ENCODE data around the gene LCK. TPM values are rescaled to one million over a fixed set of nuclear protein-coding genes. Genes with fewer than 3 reads are reported as not detected.

Gene LCK
- polyA plus RNA-seq, 3 donors, result 0.15 to 2.2 (median 1.7) TPM

GRCh38 chr1:32208891-32209328 lies 42.2 kb upstream of the LCK start, which contains the start of gene DCDC2B:
Gene DCDC2B (plus strand): TSS chr1:32209089. CDS start chr1:32209094, 5 bp downstream.
- peaks cover 0 to 1% (median 0%) of the 10 kb centered on the region in 7 donors for H3K9me3 Mint-ChIP-seq

More at GRCh38 chr1:32208891-32209328, 42.2 kb upstream of the LCK start, which contains the start of gene DCDC2B:
- intact Hi-C loops (cut with micrococcal nuclease), result no loop called here
- Histone ChIP-seq H3K27me3 (ENCODE audit: control insufficient read depth in 2 of 2, insufficient read depth in 2 of 2, low read length in 2 of 2) (no peaks in the 10 kb centered on the region), H3K4me1 (ENCODE audit: control insufficient read depth in 1 of 2, insufficient read depth in 2 of 2, low read length in 2 of 2) (peaks cover 14 to 16% of the 10 kb centered on the region in 2 donors), H3K9ac (ENCODE audit: insufficient read depth, low read length, poor library complexity, severe bottlenecking) (no peak within 1 kb of the TSS), H3K27ac (ENCODE audit: low read depth in 1 of 2, low read length in 2 of 2) (peak within 1 kb of the TSS in 1 of 2 donors; percentile 20), H3K9me3 (replicated peaks in 1 of 2; ENCODE audit: control insufficient read depth in 1 of 2, insufficient read depth in 1 of 2, low read length in 2 of 2) (no peaks in the 10 kb centered on the region), H2AFZ (ENCODE audit: insufficient read depth, low read depth, low read length, poor library complexity, severe bottlenecking) (no peak within 1 kb of the TSS), H4K20me1 (ENCODE audit: insufficient read depth, low read length) (no peaks in the 10 kb centered on the region), H3K36me3 (replicated peaks in 1 of 2; ENCODE audit: control insufficient read depth in 1 of 2, insufficient read depth in 2 of 2, low read length in 2 of 2) (peaks cover 0 to under 1% of the 10 kb centered on the region in 2 donors), H3K4me2 (replicated peaks; ENCODE audit: extremely low read depth, low read length, poor library complexity, severe bottlenecking) (no peak within 1 kb of the TSS), H3K4me3 (replicated peaks in 1 of 3; ENCODE audit: low read depth in 2 of 3, low read length in 3 of 3) (no peak within 1 kb of the TSS), H3K79me2 (ENCODE audit: insufficient read depth, low read length) (no peaks in the 10 kb centered on the region)
- WGBS (ENCODE audit: insufficient coverage), result 96% methylated on average over 5 of the region's 5 CpGs
- no peak for TF ChIP-seq CTCF (IDR thresholded peaks at IDR 0.05)
- H3K27me3 Mint-ChIP-seq (ENCODE audit: low read depth in 3 of 3), result peaks cover 0 to 3% (median 0%) of the 10 kb centered on the region in 3 donors
- peak within 1 kb of the TSS in 3 of 7 donors; percentile 42 to 56 (median 50) for H3K27ac Mint-ChIP-seq
- H3K4me3 Mint-ChIP-seq, result no peak within 1 kb of the TSS
- DNase-seq, result no peak
- H3K36me3 Mint-ChIP-seq, result peaks cover 0 to 1% of the 10 kb centered on the region in 2 donors
- peaks cover 18% of the 10 kb centered on the region for H3K4me1 Mint-ChIP-seq
